ENCODE measurements around the gene FDCSP.
"Not testable (repeated sequence)": the region's sequence is repeated elsewhere in the genome, so short reads cannot be mapped to it uniquely, and the experiment has no call there.

Gene FDCSP

DNA sequence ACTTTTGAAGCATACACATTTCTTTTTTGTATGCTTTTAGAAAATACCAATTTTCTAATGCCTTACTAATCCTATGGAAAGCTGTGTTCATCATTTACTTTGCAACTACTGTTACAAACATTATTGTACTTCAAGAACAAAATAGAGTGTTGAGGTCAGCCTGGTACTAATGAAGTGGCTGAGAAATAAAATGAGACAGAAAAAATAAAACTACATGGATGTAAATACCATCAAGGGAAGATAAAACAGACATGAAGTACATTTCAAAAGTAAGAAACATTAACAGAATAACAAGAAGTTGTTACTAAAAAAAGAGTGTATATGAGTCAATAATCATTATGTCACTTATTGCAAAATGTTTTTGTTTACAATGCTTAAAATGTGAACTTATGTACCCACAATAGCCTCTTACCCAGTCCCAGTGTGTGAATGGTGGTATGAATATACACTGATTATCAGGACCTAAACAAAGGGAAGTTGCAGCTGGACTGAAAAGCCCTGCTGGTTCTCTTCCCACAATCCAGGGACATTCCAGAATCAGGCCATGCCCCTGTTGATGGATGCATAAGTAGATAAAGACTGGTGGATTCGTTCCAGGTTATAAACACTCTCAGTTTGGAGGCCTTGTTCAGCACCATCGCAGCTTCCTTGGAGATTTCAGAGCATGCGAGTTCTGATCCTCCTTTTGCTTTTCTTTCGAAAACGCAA, 14.1 kb downstream of the FDCSP start:
- no peak for DNase-seq (ENCODE audit: low read depth)

- DNase-seq (ENCODE audit: low read depth): not testable (repeated sequence)
These were observed 16.4 kb downstream of the FDCSP start, which contains the start of gene CSN3 for GRCh38 chr4:70242297-70242696. CSN3 (plus strand) TSS chr4:70242597; CDS start chr4:70244820, 2,223 bp downstream.

- DNase-seq (ENCODE audit: low read depth): no peak
These were observed 17.2 kb downstream of the FDCSP start for GRCh38 chr4:70243091-70243490.

DNA sequence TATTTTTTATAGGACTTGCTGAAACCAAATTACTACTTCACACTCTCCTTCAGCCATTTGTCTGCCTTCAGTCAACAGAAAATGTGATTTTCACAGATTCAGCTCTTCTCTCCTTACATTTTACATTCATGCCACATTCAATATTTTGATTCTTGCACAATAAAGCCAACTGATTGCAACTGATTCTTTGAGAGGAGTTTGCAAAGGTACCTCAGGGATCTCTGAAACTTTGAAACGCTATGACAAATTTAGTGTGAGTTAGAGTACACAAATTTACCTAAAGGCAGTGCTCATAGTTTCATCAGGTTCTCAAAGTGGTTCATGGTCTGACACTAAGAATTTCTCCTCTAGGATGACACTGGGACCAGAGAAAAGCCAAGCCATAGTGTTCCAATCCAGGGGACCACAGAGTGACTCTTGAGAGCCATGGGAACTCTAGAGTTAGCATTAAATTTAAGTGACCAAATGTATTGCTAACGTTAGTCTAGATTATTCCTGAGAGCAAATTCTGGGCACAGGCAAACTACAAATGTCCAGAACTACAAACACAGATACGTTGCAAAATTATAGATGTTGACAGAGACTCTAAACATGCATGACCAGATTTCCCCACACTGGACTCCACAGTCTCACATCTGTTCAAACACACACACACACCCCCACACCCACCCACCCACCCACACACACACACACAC, 25.5 kb downstream of the FDCSP start:
- DNase-seq (ENCODE audit: low read depth): no peak

DNA sequence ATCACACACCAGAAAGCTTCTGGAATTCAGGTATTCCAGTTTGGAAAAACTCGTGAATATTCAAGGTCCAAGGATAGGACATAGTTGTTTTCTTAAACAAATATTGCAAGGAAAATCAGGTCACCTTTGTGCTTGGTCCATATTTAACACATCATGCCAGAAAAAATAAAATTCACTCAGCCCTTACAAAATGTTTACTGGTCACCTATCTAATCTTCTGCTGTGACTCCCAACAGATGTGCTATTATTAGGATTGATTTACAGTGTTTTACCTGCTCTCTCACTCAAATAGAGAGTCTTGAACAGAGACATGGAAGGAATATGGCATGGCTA, 26.0 kb downstream of the FDCSP start:
- DNase-seq (ENCODE audit: low read depth): no peak

GRCh38 chr4:70269674-70270073, 43.8 kb downstream of the FDCSP start:
- no peak for DNase-seq (ENCODE audit: low read depth)

DNA sequence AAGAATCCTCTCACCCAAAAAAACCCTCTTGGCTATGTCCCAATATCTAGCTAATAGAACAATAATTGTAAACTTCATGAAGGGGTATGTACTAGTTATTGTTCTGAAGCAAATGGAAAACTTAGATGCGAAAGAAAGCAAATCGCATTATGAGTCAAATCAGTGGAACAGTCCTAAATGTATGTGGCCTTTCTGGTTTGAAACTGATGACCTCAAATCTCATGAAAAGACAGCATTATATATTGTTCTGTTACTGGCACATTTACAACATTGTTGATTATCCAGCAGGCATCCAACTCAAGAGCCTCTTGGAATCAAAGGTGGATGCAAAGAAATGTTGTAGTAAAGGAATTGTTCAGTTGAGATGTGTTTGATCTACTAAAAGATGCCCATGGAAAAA, 51.2 kb downstream of the FDCSP start:
- DNase-seq (ENCODE audit: low read depth): no peak

DNA sequence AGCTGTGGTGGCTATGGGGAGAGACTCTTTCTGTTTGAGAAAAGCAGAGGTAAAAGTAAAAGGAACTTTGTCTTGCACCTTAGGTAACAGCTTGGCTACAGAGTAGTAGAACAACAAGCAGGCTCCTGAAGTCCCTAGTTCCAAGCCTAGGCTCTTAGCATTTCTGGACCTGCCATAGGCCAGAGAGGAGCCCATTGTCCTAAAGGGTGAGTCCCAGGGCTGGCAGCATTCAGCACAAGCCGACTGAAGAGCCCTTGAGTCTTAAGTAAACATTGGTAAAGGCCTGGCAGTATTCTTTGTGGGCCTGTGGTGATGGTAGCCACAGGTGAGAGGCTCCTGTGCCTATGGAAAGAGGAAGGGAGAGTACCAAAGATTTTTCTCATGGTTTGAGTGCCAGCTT, 54.6 kb downstream of the FDCSP start:
- no peak for DNase-seq (ENCODE audit: low read depth)
